Loucy (cell line): ENCODE measurements around the gene CCDC57.

ENCODE experiments used
- H2AFZ ChIP-seq: fragments of 200-600 bp; sonication (generic); 2 replicates; pipeline ENCODE4 v1.6.0; 2016; ENCODE audit warnings: antibody characterized with exemption, mild to moderate bottlenecking, low read length, moderate library complexity
- H3F3A ChIP-seq: fragments of 200-600 bp; 2 replicates; pipeline ENCODE4 v1.6.0; 2016; ENCODE audit warnings: antibody characterized with exemption, low read depth, mild to moderate bottlenecking
- H3K27me3 ChIP-seq: fragments of 200-600 bp; sonication (generic); 2 replicates; pipeline ENCODE4 v1.6.1; 2014; ENCODE audit warnings: low read length, mild to moderate bottlenecking; ENCODE audit not compliant: insufficient read depth, poor library complexity, severe bottlenecking
- H3K36me3 ChIP-seq: fragments of 200-600 bp; sonication (generic); 2 replicates; pipeline ENCODE4 v1.6.1; 2016; ENCODE audit warnings: low read length; ENCODE audit not compliant: insufficient read depth
- H3K4me1 ChIP-seq: fragments of 200-600 bp; sonication (generic); 2 replicates; pipeline ENCODE4 v1.5.1; 2014; ENCODE audit warnings: low read length, mild to moderate bottlenecking; ENCODE audit not compliant: insufficient read depth, poor library complexity, severe bottlenecking
- H3K4me2 ChIP-seq: fragments of 200-600 bp; sonication (generic); 2 replicates; pipeline ENCODE4 v1.6.0; 2014; ENCODE audit warnings: antibody characterized with exemption, low read length, low read depth, mild to moderate bottlenecking; ENCODE audit not compliant: poor library complexity, severe bottlenecking
- H3K4me3 ChIP-seq: fragments of 200-600 bp; sonication (generic); 2 replicates; pipeline ENCODE4 v1.5.1; 2014; ENCODE audit warnings: low read length, mild to moderate bottlenecking, mixed read lengths; ENCODE audit not compliant: poor library complexity, severe bottlenecking
- H3K79me2 ChIP-seq: fragments of 200-600 bp; sonication (generic); 2 replicates; pipeline ENCODE4 v1.6.1; 2014; ENCODE audit warnings: low read length; ENCODE audit not compliant: insufficient read depth
- H3K9ac ChIP-seq: fragments of 200-600 bp; sonication (generic); 2 replicates; pipeline ENCODE4 v1.6.0; 2014; ENCODE audit warnings: mild to moderate bottlenecking, low read depth, low read length, moderate library complexity; ENCODE audit not compliant: poor library complexity, severe bottlenecking
- H3K9me2 ChIP-seq: fragments of 200-600 bp; sonication (generic); replicated peaks from 2 replicates; pipeline ENCODE4 v1.6.1; 2016; ENCODE audit warnings: low read depth, low read length, mixed read lengths
- H3K9me3 ChIP-seq: fragments of 200-600 bp; sonication (generic); 2 replicates; pipeline ENCODE4 v1.6.1; 2014; ENCODE audit warnings: mild to moderate bottlenecking, antibody characterized with exemption, low read length, low read depth; ENCODE audit not compliant: insufficient read depth
- H4K20me1 ChIP-seq: fragments of 200-600 bp; sonication (generic); 2 replicates; pipeline ENCODE4 v1.6.0; 2014; ENCODE audit warnings: antibody characterized with exemption, low read length, mild to moderate bottlenecking; ENCODE audit not compliant: insufficient read depth, poor library complexity, severe bottlenecking
- EZH2phosphoT487 ChIP-seq: fragments of 200-600 bp; IDR thresholded peaks from 2 replicates; pipeline ENCODE4 v1.6.1; 2018; ENCODE audit warnings: antibody characterized with exemption, mild to moderate bottlenecking, moderate library complexity, borderline replicate concordance
- TF ChIP-seq, protein P1 (sequence below): fragments of 200-600 bp; sonication (generic); conservative IDR thresholded peaks from 2 replicates; pipeline ENCODE4 v1.5.1; 2014; ENCODE audit warnings: mild to moderate bottlenecking, antibody characterized with exemption, low read length

CCDC57 gene

DNA sequence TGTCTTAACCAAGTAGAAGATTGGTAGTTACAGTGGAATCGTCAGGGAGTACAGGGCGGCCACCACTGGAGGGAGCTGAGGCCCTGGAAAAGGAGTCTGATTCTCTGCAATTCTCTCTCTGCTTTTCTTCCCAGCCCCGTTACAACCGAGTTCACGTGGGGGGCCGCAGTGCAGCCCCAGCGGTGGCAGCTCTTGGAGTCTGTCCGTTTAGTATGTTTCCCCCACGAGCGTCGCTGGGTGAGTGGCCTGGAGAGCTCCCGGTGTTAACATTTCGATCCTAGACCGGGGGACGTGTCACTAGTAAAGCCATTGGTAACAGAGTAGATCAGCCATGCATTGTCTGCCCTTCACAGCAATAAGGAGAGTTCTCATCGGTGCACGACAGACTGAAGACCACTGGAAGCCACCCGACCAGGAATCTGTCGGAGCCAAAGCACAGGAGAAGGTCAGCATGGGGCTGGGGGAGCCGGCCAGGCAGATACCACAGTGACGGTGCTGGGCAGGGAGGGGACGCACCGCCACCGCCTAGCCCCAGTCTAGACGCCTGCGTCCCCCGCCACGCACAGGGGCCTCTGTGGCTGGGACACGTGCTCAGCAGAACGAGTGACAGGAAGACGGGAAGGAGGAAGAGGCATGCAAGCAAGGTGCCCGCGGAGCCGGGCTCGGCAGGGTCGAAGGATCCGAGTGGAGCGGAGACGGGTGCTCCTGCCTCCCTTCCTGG, 31.9 kb upstream of the CCDC57 start:
- Histone ChIP-seq H3K4me3 (no peak overlapping the region), H3F3A (no peaks in the 10 kb centered on the region), H3K9me3 (no peaks in the 10 kb centered on the region), H3K27me3 (no peaks in the 10 kb centered on the region), H3K36me3 (peaks cover 74% of the 10 kb centered on the region; the same call in 1 of the 2 replicates), H4K20me1 (peaks cover 94% of the 10 kb centered on the region), H3K4me1 (peaks cover 7% of the 10 kb centered on the region), H3K9ac (no peak overlapping the region), H3K9me2 (no peaks in the 10 kb centered on the region), H3K4me2 (no peak overlapping the region), H2AFZ (no peak overlapping the region), H3K79me2 (peaks cover 58% of the 10 kb centered on the region; the same call in 1 of the 2 replicates)
- no peak for TF ChIP-seq EZH2phosphoT487
- TF ChIP-seq, protein P1, sequence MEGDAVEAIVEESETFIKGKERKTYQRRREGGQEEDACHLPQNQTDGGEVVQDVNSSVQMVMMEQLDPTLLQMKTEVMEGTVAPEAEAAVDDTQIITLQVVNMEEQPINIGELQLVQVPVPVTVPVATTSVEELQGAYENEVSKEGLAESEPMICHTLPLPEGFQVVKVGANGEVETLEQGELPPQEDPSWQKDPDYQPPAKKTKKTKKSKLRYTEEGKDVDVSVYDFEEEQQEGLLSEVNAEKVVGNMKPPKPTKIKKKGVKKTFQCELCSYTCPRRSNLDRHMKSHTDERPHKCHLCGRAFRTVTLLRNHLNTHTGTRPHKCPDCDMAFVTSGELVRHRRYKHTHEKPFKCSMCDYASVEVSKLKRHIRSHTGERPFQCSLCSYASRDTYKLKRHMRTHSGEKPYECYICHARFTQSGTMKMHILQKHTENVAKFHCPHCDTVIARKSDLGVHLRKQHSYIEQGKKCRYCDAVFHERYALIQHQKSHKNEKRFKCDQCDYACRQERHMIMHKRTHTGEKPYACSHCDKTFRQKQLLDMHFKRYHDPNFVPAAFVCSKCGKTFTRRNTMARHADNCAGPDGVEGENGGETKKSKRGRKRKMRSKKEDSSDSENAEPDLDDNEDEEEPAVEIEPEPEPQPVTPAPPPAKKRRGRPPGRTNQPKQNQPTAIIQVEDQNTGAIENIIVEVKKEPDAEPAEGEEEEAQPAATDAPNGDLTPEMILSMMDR, result peak; percentile 65

DNA sequence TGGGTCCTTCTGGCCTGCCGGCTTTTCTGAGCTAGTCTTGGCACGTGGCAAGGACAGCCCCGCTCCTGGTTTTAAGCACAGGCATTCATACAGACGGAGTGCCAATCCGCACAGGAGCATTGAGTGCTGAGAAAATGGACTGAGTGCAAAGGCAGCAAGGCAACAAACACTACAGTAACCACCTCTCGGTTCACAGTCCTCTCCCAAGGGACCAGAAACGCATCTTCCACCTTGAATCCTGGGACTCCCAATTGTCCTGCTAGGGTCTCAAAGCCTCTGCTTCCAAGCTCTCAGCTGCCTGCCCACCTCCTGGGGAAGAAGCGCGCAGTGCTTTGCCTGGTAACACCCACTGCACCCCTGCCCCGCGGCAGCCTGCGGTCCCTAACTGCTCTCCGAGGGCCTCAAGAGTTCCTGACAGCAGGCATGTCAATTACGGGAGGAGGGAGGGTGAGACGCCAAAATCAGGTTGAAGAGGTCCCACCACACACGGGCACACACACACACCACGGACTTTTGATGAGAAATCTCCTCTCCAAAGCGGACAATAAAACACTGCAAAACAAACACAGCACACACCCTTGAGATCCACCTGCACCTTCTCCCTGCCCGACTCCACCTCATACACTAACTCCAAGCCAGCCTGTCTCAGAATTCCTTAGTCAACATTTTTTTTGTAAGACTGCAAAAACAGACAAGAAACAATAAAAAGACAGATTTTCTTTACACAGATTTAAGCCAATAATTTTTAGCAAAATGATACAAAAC, 31.2 kb upstream of the CCDC57 start:
- no peak overlapping the region for H3K4me2 ChIP-seq
- H3K9ac ChIP-seq, result no peak overlapping the region
- H4K20me1 ChIP-seq, result peaks cover 90% of the 10 kb centered on the region
- no peak for TF ChIP-seq EZH2phosphoT487
- TF ChIP-seq, protein P1, result no peak
- no peak overlapping the region for H2AFZ ChIP-seq
- H3K4me1 ChIP-seq, result peaks cover 7% of the 10 kb centered on the region
- H3K4me3 ChIP-seq, result no peak overlapping the region
- H3K9me3 ChIP-seq, result no peaks in the 10 kb centered on the region
- H3K79me2 ChIP-seq, result peaks cover 56% of the 10 kb centered on the region; the same call in 1 of the 2 replicates
- no peaks in the 10 kb centered on the region for H3K27me3 ChIP-seq
- peaks cover 73% of the 10 kb centered on the region; the same call in 1 of the 2 replicates for H3K36me3 ChIP-seq
- H3K9me2 ChIP-seq, result no peaks in the 10 kb centered on the region
- H3F3A ChIP-seq, result no peaks in the 10 kb centered on the region

DNA sequence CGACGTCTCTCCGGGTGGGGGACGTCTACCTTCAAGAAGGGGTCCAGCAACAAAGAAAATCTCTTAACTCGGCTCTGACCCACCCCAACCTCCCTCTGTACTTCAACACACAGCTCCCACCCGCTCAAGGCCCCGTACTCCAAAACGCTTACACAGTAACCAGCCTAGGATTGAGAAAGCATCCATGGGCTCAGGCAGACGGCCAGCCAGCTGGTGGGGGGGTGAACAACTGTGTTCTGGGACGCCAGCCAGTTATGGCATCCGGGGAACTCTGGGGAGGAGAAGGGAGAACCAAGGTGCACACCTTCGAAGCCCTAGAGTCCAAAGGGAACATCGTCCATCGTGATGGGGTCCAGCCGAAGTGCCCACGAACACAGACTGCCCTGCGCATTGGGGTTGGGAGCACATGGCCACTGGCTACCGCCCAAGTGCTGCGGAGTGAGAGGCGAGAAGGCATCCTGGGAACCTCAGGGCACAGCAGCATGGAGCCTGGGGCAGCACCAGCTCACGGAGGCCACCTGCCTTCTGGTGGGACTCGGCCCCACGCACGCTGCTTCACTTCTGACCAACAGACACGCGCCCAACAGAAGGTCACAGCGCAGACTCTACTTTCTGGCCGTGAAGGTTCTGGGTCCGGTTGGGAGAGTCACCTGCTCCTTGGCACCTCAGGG, 30.5 kb upstream of the CCDC57 start:
- Histone ChIP-seq H3K9ac (no peak overlapping the region), H3K4me3 (no peak overlapping the region), H3K36me3 (peaks cover 73% of the 10 kb centered on the region; the same call in 1 of the 2 replicates), H3K4me1 (peaks cover 7% of the 10 kb centered on the region), H3K4me2 (no peak overlapping the region), H3K9me3 (no peaks in the 10 kb centered on the region), H3K9me2 (no peaks in the 10 kb centered on the region), H4K20me1 (peaks cover 91% of the 10 kb centered on the region), H3K27me3 (no peaks in the 10 kb centered on the region), H2AFZ (no peak overlapping the region), H3F3A (no peaks in the 10 kb centered on the region), H3K79me2 (peaks cover 60% of the 10 kb centered on the region; the same call in 1 of the 2 replicates)
- no peak for TF ChIP-seq EZH2phosphoT487
- TF ChIP-seq, protein P1, result no peak
